Measurements from ENCODE around the gene PKN3.

PKN3 gene

DNA sequence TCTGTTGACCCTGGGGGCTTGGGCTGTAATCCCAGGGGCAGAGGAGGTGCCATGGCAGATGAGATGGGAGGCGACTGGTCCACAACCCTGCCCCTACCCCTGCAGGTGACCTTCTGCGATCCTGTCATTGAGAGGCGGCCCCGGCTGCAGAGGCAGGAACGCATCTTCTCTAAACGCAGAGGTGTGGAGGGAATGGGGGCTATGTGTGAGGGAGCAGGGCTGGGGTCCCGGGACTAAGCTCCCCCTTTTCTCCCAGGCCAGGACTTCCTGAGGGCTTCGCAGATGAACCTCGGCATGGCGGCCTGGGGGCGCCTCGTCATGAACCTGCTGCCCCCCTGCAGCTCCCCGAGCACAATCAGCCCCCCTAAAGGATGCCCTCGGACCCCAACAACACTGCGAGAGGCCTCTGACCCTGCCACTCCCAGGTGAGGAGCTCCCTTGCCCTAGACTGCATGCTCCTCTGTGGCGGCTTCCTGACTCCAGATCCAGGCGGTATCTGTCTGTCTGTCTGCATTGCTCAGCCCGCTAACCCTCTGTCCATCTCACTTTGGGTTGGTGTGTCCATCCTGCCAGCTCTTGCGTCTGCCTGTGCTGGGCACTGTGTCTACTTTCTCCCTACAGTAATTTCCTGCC lies 11.8 kb downstream of the PKN3 start:
- H3K27ac ChIP-seq: no peak overlapping the region

DNA sequence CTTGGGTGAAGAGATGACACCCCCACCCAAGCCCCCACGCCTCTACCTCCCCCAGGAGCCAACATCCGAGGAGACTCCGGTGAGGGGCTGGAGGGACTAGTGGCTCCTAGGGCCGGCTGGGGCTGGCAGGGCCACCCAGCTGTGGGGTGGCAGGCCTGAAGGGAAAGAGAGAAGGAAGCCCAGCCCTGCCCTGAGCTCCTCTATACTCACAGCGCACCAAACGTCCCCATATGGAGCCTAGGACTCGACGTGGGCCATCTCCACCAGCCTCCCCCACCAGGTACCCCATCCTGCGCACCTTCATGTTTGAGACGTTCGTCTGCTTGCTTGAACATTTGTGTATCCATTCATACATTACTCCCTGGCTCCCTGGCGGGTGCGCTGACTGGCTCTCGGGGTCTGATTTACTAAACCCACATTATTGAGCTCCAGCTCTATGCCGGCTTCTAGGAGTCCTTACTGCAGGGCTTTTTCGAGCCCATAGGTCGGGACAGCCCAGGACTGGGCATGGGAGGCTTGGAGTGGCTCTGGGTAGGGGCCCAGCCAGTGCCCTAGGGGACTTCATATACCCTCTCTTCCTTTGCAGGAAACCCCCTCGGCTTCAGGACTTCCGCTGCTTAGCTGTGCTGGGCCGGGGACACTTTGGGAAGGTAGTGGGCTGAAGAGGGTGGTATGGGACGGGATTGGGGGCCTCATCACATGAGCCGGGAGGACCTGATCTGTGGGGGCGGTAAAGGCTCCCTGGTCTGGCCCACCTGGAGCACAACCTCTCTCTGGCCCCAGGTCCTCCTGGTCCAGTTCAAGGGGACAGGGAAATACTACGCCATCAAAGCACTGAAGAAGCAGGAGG lies 12.5 kb downstream of the PKN3 start:
- TF ChIP-seq ZFX (IDR thresholded peaks at IDR 0.05; ENCODE audit: borderline replicate concordance): no peak
- TF ChIP-seq, protein P1, sequence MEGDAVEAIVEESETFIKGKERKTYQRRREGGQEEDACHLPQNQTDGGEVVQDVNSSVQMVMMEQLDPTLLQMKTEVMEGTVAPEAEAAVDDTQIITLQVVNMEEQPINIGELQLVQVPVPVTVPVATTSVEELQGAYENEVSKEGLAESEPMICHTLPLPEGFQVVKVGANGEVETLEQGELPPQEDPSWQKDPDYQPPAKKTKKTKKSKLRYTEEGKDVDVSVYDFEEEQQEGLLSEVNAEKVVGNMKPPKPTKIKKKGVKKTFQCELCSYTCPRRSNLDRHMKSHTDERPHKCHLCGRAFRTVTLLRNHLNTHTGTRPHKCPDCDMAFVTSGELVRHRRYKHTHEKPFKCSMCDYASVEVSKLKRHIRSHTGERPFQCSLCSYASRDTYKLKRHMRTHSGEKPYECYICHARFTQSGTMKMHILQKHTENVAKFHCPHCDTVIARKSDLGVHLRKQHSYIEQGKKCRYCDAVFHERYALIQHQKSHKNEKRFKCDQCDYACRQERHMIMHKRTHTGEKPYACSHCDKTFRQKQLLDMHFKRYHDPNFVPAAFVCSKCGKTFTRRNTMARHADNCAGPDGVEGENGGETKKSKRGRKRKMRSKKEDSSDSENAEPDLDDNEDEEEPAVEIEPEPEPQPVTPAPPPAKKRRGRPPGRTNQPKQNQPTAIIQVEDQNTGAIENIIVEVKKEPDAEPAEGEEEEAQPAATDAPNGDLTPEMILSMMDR (IDR thresholded peaks at IDR 0.05): no peak
- H3K27ac ChIP-seq: no peak overlapping the region

More for the DNA sequence above, 11.8 kb downstream of the PKN3 start:
- TF ChIP-seq, protein P1 (IDR thresholded peaks at IDR 0.05): no peak
- TF ChIP-seq ZFX (IDR thresholded peaks at IDR 0.05; ENCODE audit: borderline replicate concordance): no peak

DNA sequence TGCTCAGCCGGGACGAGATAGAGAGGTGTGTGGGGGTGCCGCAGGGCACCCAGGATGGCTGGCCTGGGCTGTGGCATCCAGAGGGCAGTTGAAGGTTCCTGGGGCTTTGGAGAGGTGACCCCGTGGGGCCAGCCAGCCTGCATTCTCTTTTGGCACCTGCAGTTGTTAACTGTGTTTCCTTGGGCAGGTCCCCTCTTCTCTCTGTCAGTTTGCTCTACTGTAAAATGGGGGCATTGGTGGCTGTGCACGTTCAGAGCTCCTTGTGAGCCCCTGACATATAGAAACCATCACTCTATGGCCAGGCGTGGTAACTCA lies 13.1 kb downstream of the PKN3 start:
- H3K27ac ChIP-seq: no peak overlapping the region
- TF ChIP-seq, protein P1 (IDR thresholded peaks at IDR 0.05): no peak
- no peak for TF ChIP-seq ZFX (IDR thresholded peaks at IDR 0.05; ENCODE audit: borderline replicate concordance)

DNA sequence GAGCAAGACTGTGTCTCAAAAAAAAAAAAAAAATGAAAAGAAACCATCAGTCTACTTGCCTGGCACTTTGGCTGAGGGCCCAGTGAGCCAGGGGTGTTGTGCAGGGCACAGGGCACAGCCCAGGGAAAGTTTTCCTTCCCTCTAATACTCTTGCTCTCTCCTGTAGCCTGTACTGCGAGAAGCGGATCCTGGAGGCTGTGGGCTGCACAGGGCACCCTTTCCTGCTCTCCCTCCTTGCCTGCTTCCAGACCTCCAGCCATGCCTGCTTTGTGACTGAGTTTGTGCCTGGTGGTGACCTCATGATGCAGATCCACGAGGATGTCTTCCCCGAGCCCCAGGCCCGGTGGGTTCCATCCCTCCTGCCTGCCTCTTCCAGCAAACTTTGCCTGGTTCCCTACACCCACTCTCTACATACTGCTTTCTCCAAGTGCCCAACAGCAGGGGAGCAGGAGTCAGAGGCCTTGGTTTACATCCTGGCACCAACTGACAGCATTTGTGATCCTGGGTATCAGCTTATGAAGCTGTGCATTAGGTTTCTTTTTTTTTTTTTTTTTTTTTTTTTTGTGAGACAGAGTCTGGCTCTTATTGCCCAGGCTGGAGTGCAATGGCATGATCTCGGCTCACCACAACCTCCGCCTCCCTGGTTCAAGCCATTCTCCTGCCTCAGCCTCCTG lies 14.4 kb downstream of the PKN3 start:
- TF ChIP-seq, protein P1 (IDR thresholded peaks at IDR 0.05): no peak
- no peak for TF ChIP-seq ZFX (IDR thresholded peaks at IDR 0.05; ENCODE audit: borderline replicate concordance)
- H3K27ac ChIP-seq: no peak overlapping the region

DNA sequence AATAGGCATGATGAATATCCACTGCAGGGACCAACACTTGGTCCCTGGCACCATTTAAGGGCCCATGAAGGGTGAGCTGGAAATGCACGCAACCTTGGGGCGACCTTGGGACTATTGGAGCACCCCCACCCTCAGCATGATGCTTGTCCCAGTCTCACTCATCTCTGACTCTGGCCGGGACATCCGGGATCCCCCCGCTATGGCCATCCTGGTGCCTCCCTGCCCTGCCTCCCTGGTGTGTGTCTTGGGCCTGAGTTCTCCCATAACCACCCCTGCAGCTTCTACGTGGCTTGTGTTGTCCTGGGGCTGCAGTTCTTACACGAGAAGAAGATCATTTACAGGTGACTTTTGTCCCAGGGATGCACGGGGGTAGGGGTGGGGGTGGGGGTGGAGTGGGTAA lies 15.7 kb downstream of the PKN3 start:
- TF ChIP-seq, protein P1 (IDR thresholded peaks at IDR 0.05): no peak
- TF ChIP-seq ZFX (IDR thresholded peaks at IDR 0.05; ENCODE audit: borderline replicate concordance): no peak
- H3K27ac ChIP-seq: no peak overlapping the region

DNA sequence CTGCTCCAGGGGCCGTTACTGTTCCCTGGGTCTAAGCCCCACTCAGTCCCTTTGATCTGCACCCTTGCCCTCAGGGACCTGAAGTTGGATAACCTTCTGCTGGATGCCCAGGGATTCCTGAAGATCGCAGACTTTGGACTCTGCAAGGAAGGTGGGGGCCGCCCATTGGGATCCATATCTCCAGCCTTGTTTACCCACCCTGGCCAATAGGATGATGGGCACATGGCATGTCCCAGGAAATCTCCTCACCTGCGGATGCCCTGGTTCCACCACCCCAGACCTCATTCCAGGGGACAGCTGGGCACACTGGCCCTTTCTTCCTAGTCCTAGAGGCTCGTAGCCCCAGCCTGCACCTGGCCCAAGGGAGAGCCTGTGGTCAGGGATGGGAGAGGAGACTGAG lies 16.2 kb downstream of the PKN3 start:
- H3K27ac ChIP-seq: peak overlapping the region; percentile 20; the same call in 1 of the 2 replicates
- no peak for TF ChIP-seq ZFX (IDR thresholded peaks at IDR 0.05; ENCODE audit: borderline replicate concordance)
- TF ChIP-seq, protein P1 (IDR thresholded peaks at IDR 0.05): no peak
